K562 (cell line): ENCODE results near the gene FAM118B. TPM values are rescaled to one million over a fixed set of nuclear protein-coding genes. Genes with fewer than 3 reads are reported as not detected.

Experiments
- BCL6 ChIP-seq: fragments of 250-450 bp; sonication (Bioruptor Pico); IDR thresholded peaks from 2 replicates; pipeline ENCODE4 v1.4.0; 2020
- SMAD4 ChIP-seq: fragments of 250-450 bp; sonication (Bioruptor Pico); conservative IDR thresholded peaks from 2 replicates; pipeline ENCODE4 v1.8.0; 2021; ENCODE audit warnings: inconsistent platforms, mild to moderate bottlenecking, moderate library complexity
- TAF15 ChIP-seq: fragments of 200-400 bp; formaldehyde crosslinking; IDR thresholded peaks from 2 replicates; pipeline ENCODE4 v1.6.1; 2017; ENCODE audit warnings: mild to moderate bottlenecking, low read depth, low read length, moderate library complexity
- ZNF316 ChIP-seq: fragments of 450-650 bp; IDR thresholded peaks from 2 replicates; pipeline ENCODE4 v1.6.1; 2016
- polyA plus RNA-seq, 8 experiments: library from polyadenylated mRNA; depleted of rRNA in 4 of 8; stranded (reverse) in 5 of 8; unstranded in 3 of 8; fragments of >200 nt; fragmentation: Nextera tagmentation in 2 of 8; fragmentation: Illumina TruSeq in 1 of 8; extraction: Ambion mirVana in 2 of 8; extraction: Trizol in 1 of 8; gene quantifications; 2 replicates each; pipeline versions ENCODE4 v1.2.1 to v1.2.3, GENCODE V29; 2011 to 2014; ENCODE audit warnings: inconsistent platforms in 1 of 8, missing spikeins in 1 of 8
- total RNA-seq, 7 experiments: library from RNA; depleted of rRNA in 6 of 7; stranded (reverse); fragments of >200 nt in 6 of 7; fragmentation: Illumina TruSeq in 2 of 7; extraction: Trizol in 2 of 7; gene quantifications; 2 replicates each; pipeline versions ENCODE4 v1.2.1 to v1.2.3, GENCODE V29; 2011 to 2021; ENCODE audit warnings: low replicate concordance in 1 of 7
- TF ChIP-seq, protein P1 (sequence below): fragments of 250-450 bp; sonication (Bioruptor Pico); IDR thresholded peaks from 2 replicates; pipeline ENCODE4 v1.4.0; 2020; ENCODE audit warnings: mild to moderate bottlenecking, moderate library complexity, borderline replicate concordance
- TF ChIP-seq, protein P2 (sequence below): fragments of 250-450 bp; sonication (Bioruptor Pico); IDR thresholded peaks from 2 replicates; pipeline ENCODE4 v1.4.0; 2020

FAM118B gene
- total and polyA plus RNA-seq, 9 of the 15 experiments (the other 6 are each of a cell fraction or from before 2014, with no cell fraction given), result 12.0 to 49.0 (median 22.1) TPM

DNA sequence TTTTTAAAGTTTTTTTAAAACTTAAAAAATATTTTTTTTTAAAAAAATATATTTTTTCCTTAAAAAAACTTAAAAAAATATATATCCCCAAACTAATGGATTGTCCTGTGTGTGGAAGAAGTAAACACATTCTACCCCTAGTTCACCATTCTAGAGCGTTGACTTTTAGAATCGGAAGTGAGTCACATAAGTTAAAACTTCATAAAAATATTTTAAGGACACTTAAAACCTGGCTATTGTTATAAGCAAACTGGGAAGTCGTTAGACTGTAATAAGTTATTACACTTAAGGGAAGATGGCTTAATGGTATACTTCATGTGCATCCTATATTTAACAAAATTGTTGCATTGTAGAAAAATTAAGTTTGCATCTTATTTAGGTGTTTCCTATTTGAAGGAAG, 21.1 kb downstream of the FAM118B start (continued):
- TF ChIP-seq, protein P1, sequence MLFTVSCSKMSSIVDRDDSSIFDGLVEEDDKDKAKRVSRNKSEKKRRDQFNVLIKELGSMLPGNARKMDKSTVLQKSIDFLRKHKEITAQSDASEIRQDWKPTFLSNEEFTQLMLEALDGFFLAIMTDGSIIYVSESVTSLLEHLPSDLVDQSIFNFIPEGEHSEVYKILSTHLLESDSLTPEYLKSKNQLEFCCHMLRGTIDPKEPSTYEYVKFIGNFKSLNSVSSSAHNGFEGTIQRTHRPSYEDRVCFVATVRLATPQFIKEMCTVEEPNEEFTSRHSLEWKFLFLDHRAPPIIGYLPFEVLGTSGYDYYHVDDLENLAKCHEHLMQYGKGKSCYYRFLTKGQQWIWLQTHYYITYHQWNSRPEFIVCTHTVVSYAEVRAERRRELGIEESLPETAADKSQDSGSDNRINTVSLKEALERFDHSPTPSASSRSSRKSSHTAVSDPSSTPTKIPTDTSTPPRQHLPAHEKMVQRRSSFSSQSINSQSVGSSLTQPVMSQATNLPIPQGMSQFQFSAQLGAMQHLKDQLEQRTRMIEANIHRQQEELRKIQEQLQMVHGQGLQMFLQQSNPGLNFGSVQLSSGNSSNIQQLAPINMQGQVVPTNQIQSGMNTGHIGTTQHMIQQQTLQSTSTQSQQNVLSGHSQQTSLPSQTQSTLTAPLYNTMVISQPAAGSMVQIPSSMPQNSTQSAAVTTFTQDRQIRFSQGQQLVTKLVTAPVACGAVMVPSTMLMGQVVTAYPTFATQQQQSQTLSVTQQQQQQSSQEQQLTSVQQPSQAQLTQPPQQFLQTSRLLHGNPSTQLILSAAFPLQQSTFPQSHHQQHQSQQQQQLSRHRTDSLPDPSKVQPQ, result no peak
- TF ChIP-seq BCL6 (CRISPR knock-in tag) (no peak), TAF15 (no peak), ZNF316 (no peak), SMAD4 (no peak)
- TF ChIP-seq, protein P2, sequence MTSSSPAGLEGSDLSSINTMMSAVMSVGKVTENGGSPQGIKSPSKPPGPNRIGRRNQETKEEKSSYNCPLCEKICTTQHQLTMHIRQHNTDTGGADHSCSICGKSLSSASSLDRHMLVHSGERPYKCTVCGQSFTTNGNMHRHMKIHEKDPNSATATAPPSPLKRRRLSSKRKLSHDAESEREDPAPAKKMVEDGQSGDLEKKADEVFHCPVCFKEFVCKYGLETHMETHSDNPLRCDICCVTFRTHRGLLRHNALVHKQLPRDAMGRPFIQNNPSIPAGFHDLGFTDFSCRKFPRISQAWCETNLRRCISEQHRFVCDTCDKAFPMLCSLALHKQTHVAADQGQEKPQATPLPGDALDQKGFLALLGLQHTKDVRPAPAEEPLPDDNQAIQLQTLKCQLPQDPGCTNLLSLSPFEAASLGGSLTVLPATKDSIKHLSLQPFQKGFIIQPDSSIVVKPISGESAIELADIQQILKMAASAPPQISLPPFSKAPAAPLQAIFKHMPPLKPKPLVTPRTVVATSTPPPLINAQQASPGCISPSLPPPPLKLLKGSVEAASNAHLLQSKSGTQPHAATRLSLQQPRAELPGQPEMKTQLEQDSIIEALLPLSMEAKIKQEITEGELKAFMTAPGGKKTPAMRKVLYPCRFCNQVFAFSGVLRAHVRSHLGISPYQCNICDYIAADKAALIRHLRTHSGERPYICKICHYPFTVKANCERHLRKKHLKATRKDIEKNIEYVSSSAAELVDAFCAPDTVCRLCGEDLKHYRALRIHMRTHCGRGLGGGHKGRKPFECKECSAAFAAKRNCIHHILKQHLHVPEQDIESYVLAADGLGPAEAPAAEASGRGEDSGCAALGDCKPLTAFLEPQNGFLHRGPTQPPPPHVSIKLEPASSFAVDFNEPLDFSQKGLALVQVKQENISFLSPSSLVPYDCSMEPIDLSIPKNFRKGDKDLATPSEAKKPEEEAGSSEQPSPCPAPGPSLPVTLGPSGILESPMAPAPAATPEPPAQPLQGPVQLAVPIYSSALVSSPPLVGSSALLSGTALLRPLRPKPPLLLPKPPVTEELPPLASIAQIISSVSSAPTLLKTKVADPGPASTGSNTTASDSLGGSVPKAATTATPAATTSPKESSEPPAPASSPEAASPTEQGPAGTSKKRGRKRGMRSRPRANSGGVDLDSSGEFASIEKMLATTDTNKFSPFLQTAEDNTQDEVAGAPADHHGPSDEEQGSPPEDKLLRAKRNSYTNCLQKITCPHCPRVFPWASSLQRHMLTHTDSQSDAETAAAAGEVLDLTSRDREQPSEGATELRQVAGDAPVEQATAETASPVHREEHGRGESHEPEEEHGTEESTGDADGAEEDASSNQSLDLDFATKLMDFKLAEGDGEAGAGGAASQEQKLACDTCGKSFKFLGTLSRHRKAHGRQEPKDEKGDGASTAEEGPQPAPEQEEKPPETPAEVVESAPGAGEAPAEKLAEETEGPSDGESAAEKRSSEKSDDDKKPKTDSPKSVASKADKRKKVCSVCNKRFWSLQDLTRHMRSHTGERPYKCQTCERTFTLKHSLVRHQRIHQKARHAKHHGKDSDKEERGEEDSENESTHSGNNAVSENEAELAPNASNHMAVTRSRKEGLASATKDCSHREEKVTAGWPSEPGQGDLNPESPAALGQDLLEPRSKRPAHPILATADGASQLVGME (CRISPR knock-in tag), result no peak
